Type B pancreatic cell (in vitro differentiated cells): ENCODE data around the gene GMCL1. TPM values are rescaled to one million over a fixed set of nuclear protein-coding genes. Genes with fewer than 3 reads are reported as not detected.
A peak's percentile ranks its signal among the peaks of the same experiment; 100 is the strongest.

Source experiments
- DNase-seq: peaks from one replicate; pipeline ENCODE4 v3.0.0; 2021; ENCODE audit warnings: mixed read lengths; ENCODE audit not compliant: unreplicated experiment; ENCODE audit errors: extremely low spot score
- H3K27ac Mint-ChIP-seq: 2 replicates; pipeline ENCODE4 v1.8.0; 2021; ENCODE audit warnings: mild to moderate bottlenecking, mixed read lengths
- H3K27me3 Mint-ChIP-seq: 2 replicates; pipeline ENCODE4 v1.8.0; 2021; ENCODE audit warnings: mixed read lengths
- H3K36me3 Mint-ChIP-seq: 2 replicates; pipeline ENCODE4 v1.8.0; 2021; ENCODE audit warnings: mixed read lengths
- H3K4me1 Mint-ChIP-seq: one replicate; pipeline ENCODE4 v1.8.0; 2021; ENCODE audit warnings: mixed read lengths; ENCODE audit not compliant: unreplicated experiment
- H3K4me3 Mint-ChIP-seq: 2 replicates; pipeline ENCODE4 v1.8.0; 2021; ENCODE audit warnings: mild to moderate bottlenecking, mixed read lengths
- H3K9me3 Mint-ChIP-seq: 2 replicates; pipeline ENCODE4 v1.8.0; 2021; ENCODE audit warnings: mixed read lengths
- long read RNA-seq: library from polyadenylated mRNA; unstranded; transcript quantifications from one replicate; pipeline ENCODE4 v2.0.0, GENCODE V29; 2020
- total RNA-seq: library from RNA; stranded (reverse); gene quantifications from 2 replicates; pipeline ENCODE4 v1.2.1, GENCODE V29; 2021; ENCODE audit warnings: low replicate concordance
- TF ChIP-seq, protein P1 (sequence below): fragments of 200-600 bp; sonication (generic); conservative IDR thresholded peaks from 2 replicates; pipeline ENCODE4 v1.5.0; 2021; ENCODE audit warnings: antibody characterized with exemption, mild to moderate bottlenecking

The GMCL1 gene
- 23.0 and 23.1 TPM in 2 replicates for total RNA-seq
- long read RNA-seq, full-length matches to known transcripts = 20 of 28 reads
- long read RNA-seq, partial matches to known transcripts = 3 of 28 reads
- long read RNA-seq, other reads (novel, unspliced or antisense) = 5 of 28 reads

DNA sequence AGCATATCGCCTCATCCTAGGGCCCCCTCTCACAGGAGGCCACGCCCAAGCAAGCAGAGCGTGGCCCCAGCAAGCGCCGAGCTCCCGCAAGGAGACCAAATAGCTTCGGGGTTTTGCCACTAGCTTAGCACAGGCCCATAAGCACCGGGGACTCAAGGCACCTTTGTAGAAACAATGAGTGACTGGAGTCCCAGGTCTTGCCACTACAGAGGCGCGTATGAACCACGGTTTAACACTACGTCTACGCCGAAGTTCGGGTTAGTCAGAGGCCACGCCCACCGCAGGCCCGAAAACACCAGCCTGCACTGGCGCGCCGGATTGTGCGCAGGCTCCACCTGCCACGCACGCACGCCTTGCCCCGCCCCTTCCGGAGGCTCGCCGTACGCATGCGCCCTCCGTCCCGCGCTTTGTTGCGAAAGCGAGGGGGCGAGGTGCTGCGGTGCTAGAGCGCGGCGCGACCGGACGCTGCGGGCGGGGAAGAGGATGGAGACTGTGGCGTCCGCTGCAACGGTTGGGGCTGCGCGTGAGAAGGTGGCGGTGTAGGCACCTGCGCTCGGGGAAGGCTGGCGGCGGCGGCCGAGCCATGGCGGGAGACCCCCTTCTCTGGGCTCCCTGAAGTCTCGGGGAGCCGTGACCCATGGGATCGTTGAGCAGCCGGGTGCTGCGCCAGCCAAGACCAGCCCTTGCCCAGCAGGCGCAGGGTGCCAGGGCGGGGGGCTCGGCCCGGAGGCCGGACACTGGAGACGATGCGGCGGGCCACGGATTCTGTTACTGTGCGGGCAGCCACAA is at the start of gene GMCL1:
Gene GMCL1, plus strand, starts transcription at position 405 of the 789 bp plus-strand sequence. Its CDS starts 233 bp downstream, at position 638.
- TF ChIP-seq, protein P1, sequence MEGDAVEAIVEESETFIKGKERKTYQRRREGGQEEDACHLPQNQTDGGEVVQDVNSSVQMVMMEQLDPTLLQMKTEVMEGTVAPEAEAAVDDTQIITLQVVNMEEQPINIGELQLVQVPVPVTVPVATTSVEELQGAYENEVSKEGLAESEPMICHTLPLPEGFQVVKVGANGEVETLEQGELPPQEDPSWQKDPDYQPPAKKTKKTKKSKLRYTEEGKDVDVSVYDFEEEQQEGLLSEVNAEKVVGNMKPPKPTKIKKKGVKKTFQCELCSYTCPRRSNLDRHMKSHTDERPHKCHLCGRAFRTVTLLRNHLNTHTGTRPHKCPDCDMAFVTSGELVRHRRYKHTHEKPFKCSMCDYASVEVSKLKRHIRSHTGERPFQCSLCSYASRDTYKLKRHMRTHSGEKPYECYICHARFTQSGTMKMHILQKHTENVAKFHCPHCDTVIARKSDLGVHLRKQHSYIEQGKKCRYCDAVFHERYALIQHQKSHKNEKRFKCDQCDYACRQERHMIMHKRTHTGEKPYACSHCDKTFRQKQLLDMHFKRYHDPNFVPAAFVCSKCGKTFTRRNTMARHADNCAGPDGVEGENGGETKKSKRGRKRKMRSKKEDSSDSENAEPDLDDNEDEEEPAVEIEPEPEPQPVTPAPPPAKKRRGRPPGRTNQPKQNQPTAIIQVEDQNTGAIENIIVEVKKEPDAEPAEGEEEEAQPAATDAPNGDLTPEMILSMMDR = peak; percentile 20
- Mint-ChIP-seq H3K27ac (peak within 1 kb of the TSS; percentile 95), H3K4me1 (peaks cover 27% of the 10 kb centered on the region), H3K36me3 (peaks cover 9% of the 10 kb centered on the region), H3K4me3 (peak within 1 kb of the TSS; percentile 96), H3K9me3 (no peaks in the 10 kb centered on the region), H3K27me3 (no peaks in the 10 kb centered on the region)
- DNase-seq = peak; percentile 99

DNA sequence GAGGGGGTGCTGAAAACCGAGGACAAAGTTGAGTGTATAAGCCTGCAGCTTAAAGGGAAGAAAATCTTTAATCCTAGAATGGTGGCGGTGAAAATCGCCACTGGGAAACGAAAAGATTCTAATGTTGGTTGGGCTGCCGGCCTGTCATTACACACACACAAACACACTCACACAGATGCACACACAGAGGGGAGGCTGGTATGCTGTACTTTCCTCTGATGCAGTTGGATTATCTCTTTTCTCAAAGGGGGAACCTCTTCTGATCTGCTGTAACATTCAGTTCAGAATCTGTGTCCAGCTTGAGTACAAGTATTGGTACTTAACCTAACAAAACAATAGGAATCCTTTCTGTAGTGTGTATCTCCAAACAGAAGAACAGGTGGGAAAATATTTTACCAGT is 48.5 kb upstream of the GMCL1 start:
- H3K36me3 Mint-ChIP-seq = peaks cover 22% of the 10 kb centered on the region
- TF ChIP-seq, protein P1 = no peak
- no peaks in the 10 kb centered on the region for H3K27me3 Mint-ChIP-seq
- H3K4me3 Mint-ChIP-seq = peak overlapping the region; percentile 15
- peak overlapping the region; percentile 90 for H3K27ac Mint-ChIP-seq
- no peak for DNase-seq
- peaks cover 3% of the 10 kb centered on the region for H3K9me3 Mint-ChIP-seq
- H3K4me1 Mint-ChIP-seq = peaks cover 31% of the 10 kb centered on the region

- peaks cover 31% of the 10 kb centered on the region for H3K4me1 Mint-ChIP-seq
- H3K27ac Mint-ChIP-seq = peak overlapping the region; percentile 90
- TF ChIP-seq, protein P1 = no peak
- H3K9me3 Mint-ChIP-seq = peaks cover 3% of the 10 kb centered on the region
- no peak for DNase-seq
- peak overlapping the region; percentile 15 for H3K4me3 Mint-ChIP-seq
- peaks cover 22% of the 10 kb centered on the region for H3K36me3 Mint-ChIP-seq
- H3K27me3 Mint-ChIP-seq = no peaks in the 10 kb centered on the region
These were observed 47.9 kb upstream of the GMCL1 start for GRCh38 chr2:69781321-69782248.

DNA sequence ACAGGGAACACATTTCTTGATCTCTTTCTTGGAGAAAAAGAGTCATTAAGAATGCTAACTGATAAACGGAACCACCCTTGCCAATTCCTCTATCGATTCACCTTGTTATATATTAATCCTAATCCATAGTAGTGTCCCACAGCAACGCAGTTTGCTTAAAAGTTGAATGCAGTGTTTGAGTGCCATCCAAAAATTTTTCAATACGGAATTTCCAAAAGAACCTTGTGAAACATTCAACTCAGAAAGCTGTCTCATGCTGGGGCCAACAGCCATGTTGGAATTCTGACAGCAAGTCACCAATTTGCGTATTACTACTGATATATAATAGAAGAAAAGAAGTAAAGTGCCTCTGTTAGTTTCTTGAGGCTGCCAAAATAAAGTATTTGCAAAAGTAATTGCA is 45.2 kb upstream of the GMCL1 start:
- no peak overlapping the region for H3K4me3 Mint-ChIP-seq
- H3K36me3 Mint-ChIP-seq = peaks cover 17% of the 10 kb centered on the region
- H3K27ac Mint-ChIP-seq = peak overlapping the region; percentile 13
- no peaks in the 10 kb centered on the region for H3K27me3 Mint-ChIP-seq
- no peak for DNase-seq
- TF ChIP-seq, protein P1 = no peak
- H3K4me1 Mint-ChIP-seq = peaks cover 33% of the 10 kb centered on the region
- peaks cover 2% of the 10 kb centered on the region for H3K9me3 Mint-ChIP-seq

DNA sequence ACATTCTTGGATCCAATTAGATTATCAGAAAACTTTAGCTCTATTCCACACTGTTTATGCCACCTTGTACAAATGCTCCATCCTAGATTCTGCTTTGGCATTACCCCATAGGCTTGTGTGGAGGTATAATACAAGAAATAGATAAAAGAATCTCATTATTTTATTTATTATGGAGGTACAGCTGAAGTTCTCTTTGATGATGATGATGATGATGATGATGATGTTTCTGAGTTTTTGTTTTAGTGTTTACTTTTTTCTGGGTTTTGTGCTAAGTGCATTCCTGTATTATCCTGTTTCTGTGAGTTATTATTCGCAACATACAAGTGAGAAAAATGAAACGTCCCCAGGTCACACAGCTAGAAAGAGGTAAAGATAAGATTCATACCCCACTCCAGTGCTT is 44.1 kb upstream of the GMCL1 start:
- no peaks in the 10 kb centered on the region for H3K27me3 Mint-ChIP-seq
- no peak for DNase-seq
- H3K9me3 Mint-ChIP-seq = no peaks in the 10 kb centered on the region
- H3K27ac Mint-ChIP-seq = peak overlapping the region; percentile 21
- peaks cover 36% of the 10 kb centered on the region for H3K4me1 Mint-ChIP-seq
- H3K36me3 Mint-ChIP-seq = peaks cover 11% of the 10 kb centered on the region
- no peak overlapping the region for H3K4me3 Mint-ChIP-seq
- TF ChIP-seq, protein P1 = no peak
